GOT3 (cell line): ENCODE data around the gene GLT1D1.

Experiments
- DNase-seq: peaks from one replicate; lab custom pipeline; 2025; ENCODE audit warnings: mixed read lengths; lab: John Stamatoyannopoulos, UW

GLT1D1 gene

GRCh38 chr12:128966203-128966810, 113.0 kb downstream of the GLT1D1 start:
- DNase-seq = no peak

- DNase-seq = no peak
These were observed 115.4 kb downstream of the GLT1D1 start for GRCh38 chr12:128968668-128969067.

- no peak for DNase-seq
These were observed 116.3 kb downstream of the GLT1D1 start for GRCh38 chr12:128969480-128970055.

GRCh38 chr12:128970110-128970509, 116.8 kb downstream of the GLT1D1 start:
- no peak for DNase-seq

GRCh38 chr12:128970941-128971340, 117.7 kb downstream of the GLT1D1 start:
- DNase-seq = no peak

GRCh38 chr12:128971802-128972201, 118.5 kb downstream of the GLT1D1 start:
- DNase-seq = no peak

- DNase-seq = no peak
These were observed 120.8 kb downstream of the GLT1D1 start for GRCh38 chr12:128973883-128974681.

GRCh38 chr12:128974881-128975280, 121.6 kb downstream of the GLT1D1 start:
- no peak for DNase-seq

- DNase-seq = no peak
These were observed 123.0 kb downstream of the GLT1D1 start for GRCh38 chr12:128976120-128976738.

- no peak for DNase-seq
These were observed 124.2 kb downstream of the GLT1D1 start for GRCh38 chr12:128977441-128977840.

GRCh38 chr12:128978067-128978466, 124.8 kb downstream of the GLT1D1 start:
- no peak for DNase-seq

GRCh38 chr12:128980623-128981022, 127.3 kb downstream of the GLT1D1 start:
- DNase-seq = no peak

GRCh38 chr12:128981971-128982533, 128.8 kb downstream of the GLT1D1 start:
- DNase-seq = no peak

- DNase-seq = no peak
These were observed 129.7 kb downstream of the GLT1D1 start for GRCh38 chr12:128982933-128983332.

- no peak for DNase-seq
These were observed 130.1 kb downstream of the GLT1D1 start for GRCh38 chr12:128983371-128983770.

GRCh38 chr12:128986957-128987356, 133.7 kb downstream of the GLT1D1 start:
- DNase-seq = no peak

- no peak for DNase-seq
These were observed 136.0 kb downstream of the GLT1D1 start for GRCh38 chr12:128989287-128989686.

GRCh38 chr12:128991716-128992115, 138.4 kb downstream of the GLT1D1 start:
- DNase-seq = no peak

- no peak for DNase-seq
These were observed 138.8 kb downstream of the GLT1D1 start for GRCh38 chr12:128992116-128992515.

- DNase-seq = no peak
These were observed 139.3 kb downstream of the GLT1D1 start for GRCh38 chr12:128992550-128992949.

- no peak for DNase-seq
These were observed 141.6 kb downstream of the GLT1D1 start for GRCh38 chr12:128994856-128995255.

- DNase-seq = no peak
These were observed 142.3 kb downstream of the GLT1D1 start for GRCh38 chr12:128995619-128996018.
